Stomach (tissue), 9 donors: ENCODE measurements around the gene VMP1. TPM values are rescaled to one million over a fixed set of nuclear protein-coding genes. Genes with fewer than 3 reads are reported as not detected.
A peak's percentile ranks its signal among the peaks of the same experiment; 100 is the strongest.

Source experiments
- DNase-seq, 2 donors: peaks; one replicate each; pipeline versions ENCODE4 v3.0.0 to v3.0.0-alpha.2; 2013 to 2019
- H3K27ac ChIP-seq, 5 donors: fragments of 200-600 bp in 4 of 5; sonication (generic) in 4 of 5; one replicate each; pipeline ENCODE4 v1.5.1; 2013 to 2019; ENCODE audit warnings: mild to moderate bottlenecking in 1 of 5, moderate library complexity in 1 of 5
- H3K27me3 ChIP-seq, 3 donors: fragments of 200-600 bp; sonication (generic); one replicate each; pipeline ENCODE4 v1.5.1; 2017 to 2019; ENCODE audit warnings: mixed run types in 1 of 3
- H3K36me3 ChIP-seq, 4 donors: fragments of 200-600 bp; sonication (generic); 1 replicate in 3 of 4; 2 replicates in 1 of 4; pipeline ENCODE4 v1.5.1; 2016 to 2019
- H3K4me1 ChIP-seq, 4 donors: fragments of 200-600 bp; sonication (generic); one replicate each; pipeline ENCODE4 v1.5.1; 2016 to 2019
- H3K4me3 ChIP-seq, 4 donors: fragments of 200-600 bp; sonication (generic) in 3 of 4; one replicate each; pipeline ENCODE4 v1.5.1; 2016 to 2019; ENCODE audit warnings: mild to moderate bottlenecking in 1 of 4
- H3K9me3 ChIP-seq, 4 donors: fragments of 200-600 bp; sonication (generic); one replicate each; pipeline ENCODE4 v1.5.1; 2016 to 2019
- CTCF ChIP-seq, 7 experiments: fragments of 450-650 bp in 4 of 7; fragments of 200-600 bp in 3 of 7; sonication (generic) in 3 of 7; IDR thresholded peaks; one replicate each; pipeline ENCODE4 v1.5.1; 2016 to 2019; ENCODE audit warnings: antibody characterized with exemption in 7 of 7, control low read depth in 2 of 7, mild to moderate bottlenecking in 1 of 7
- EP300 ChIP-seq: sonication (generic); formaldehyde crosslinking; IDR thresholded peaks from one replicate; pipeline ENCODE4 v1.6.1; 2017; ENCODE audit warnings: antibody characterized with exemption
- POLR2A ChIP-seq, 4 donors: fragments of 450-650 bp; IDR thresholded peaks; one replicate each; pipeline ENCODE4 v1.6.1; 2016; ENCODE audit warnings: antibody characterized with exemption in 4 of 4, control low read depth in 2 of 4, mild to moderate bottlenecking in 1 of 4, moderate library complexity in 1 of 4
- POLR2AphosphoS5 ChIP-seq, 3 donors: sonication (generic); formaldehyde crosslinking; IDR thresholded peaks; one replicate each; pipeline ENCODE4 v1.6.1; 2016; ENCODE audit warnings: antibody characterized with exemption in 3 of 3
- WGBS, 5 donors: extraction: QIAGEN DNeasy Blood & Tissue Kit in 3 of 5; methylation state at CpG; one replicate each; pipeline versions ENCODE4 v1.1.5 to v1.1.7; 2013 to 2018; 5-methylcytosine and 5-hydroxymethylcytosine counted together
- intact Hi-C: fragments of 100-400 bp; cut with DNase I; formaldehyde crosslinking; loops from one replicate; pipeline ENCODE4 v1.15.1; 2023; ENCODE audit warnings: low total_unique reads
- polyA plus RNA-seq, 3 donors: library from polyadenylated mRNA; stranded (reverse); fragments of 200-250 nt; gene quantifications; one replicate each; pipeline ENCODE4 v1.2.3, GENCODE V29; 2013
- total RNA-seq, 5 donors: library from RNA; depleted of rRNA; stranded (reverse); fragments of >200 nt; gene quantifications; one replicate each; pipeline versions ENCODE4 v1.1.0 to v1.2.3, GENCODE V29; 2014 to 2016
- donor health status: healthy with polysubstance abuse.
- donor health status: Bipolar disorder and iron deficiency.
- donor health status: healthy.

VMP1 gene
- total and polyA plus RNA-seq, 8 donors, result 24.4 to 562 (median 155) TPM

GRCh38 chr17:59793205-59793604, 85.8 kb downstream of the VMP1 start:
- Histone ChIP-seq H3K4me3 (no peak overlapping the region), H3K27me3 (no peaks in the 10 kb centered on the region), H3K9me3 (no peaks in the 10 kb centered on the region), H3K36me3 (peaks cover 0 to 11% (median 4%) of the 10 kb centered on the region in 4 donors), H3K4me1 (peaks cover 1 to 32% (median 4%) of the 10 kb centered on the region in 4 donors), H3K27ac (no peak overlapping the region)
- TF ChIP-seq CTCF (IDR thresholded peaks at IDR 0.05) (no peak), POLR2A (IDR thresholded peaks at IDR 0.05) (no peak), EP300 (no peak), POLR2AphosphoS5 (IDR thresholded peaks at IDR 0.05) (no peak)
- intact Hi-C loops, result no loop called here
- WGBS, 5 donors, result 75 to 81% (median 77%) methylated on average over 6 of the region's 6 CpGs; no CpG with 5 or more reads in 2 of the 5 donors
- DNase-seq, result no peak

GRCh38 chr17:59796138-59796537, 88.7 kb downstream of the VMP1 start:
- Histone ChIP-seq H3K4me3 (no peak overlapping the region), H3K27me3 (no peaks in the 10 kb centered on the region), H3K36me3 (peaks cover 0 to 11% (median 4%) of the 10 kb centered on the region in 4 donors), H3K27ac (no peak overlapping the region), H3K4me1 (peaks cover 0 to 9% (median 0%) of the 10 kb centered on the region in 4 donors), H3K9me3 (no peaks in the 10 kb centered on the region)
- WGBS, 5 donors, result 88 to 96% (median 93%) methylated on average over 4 of the region's 4 CpGs
- TF ChIP-seq POLR2AphosphoS5 (IDR thresholded peaks at IDR 0.05), result no peak
- intact Hi-C loops, result no loop called here
- no peak for DNase-seq

- intact Hi-C loops, result no loop called here
- Histone ChIP-seq H3K4me3 (no peak overlapping the region), H3K27me3 (no peaks in the 10 kb centered on the region), H3K27ac (peak overlapping the region in 1 of 5 donors; percentile 34), H3K9me3 (no peaks in the 10 kb centered on the region), H3K36me3 (peaks cover 0 to 11% (median 4%) of the 10 kb centered on the region in 4 donors), H3K4me1 (peaks cover 0 to 14% (median under 1%) of the 10 kb centered on the region in 4 donors)
- TF ChIP-seq POLR2A (IDR thresholded peaks at IDR 0.05), result no peak
- no peak for TF ChIP-seq EP300
- 73 to 89% (median 83%) methylated on average over 2 of the region's 2 CpGs for WGBS, 5 donors
- DNase-seq, result no peak
Measured at GRCh38 chr17:59796785-59797205, 89.3 kb downstream of the VMP1 start.

- Histone ChIP-seq H3K4me3 (no peak overlapping the region), H3K36me3 (peaks cover 0 to 7% (median 4%) of the 10 kb centered on the region in 4 donors), H3K9me3 (no peaks in the 10 kb centered on the region), H3K4me1 (peaks cover 0 to 27% (median 7%) of the 10 kb centered on the region in 4 donors), H3K27me3 (no peaks in the 10 kb centered on the region), H3K27ac (peak overlapping the region in 1 of 5 donors; percentile 10)
- DNase-seq, result no peak
- 65 to 90% (median 86%) methylated on average over 4 of the region's 4 CpGs for WGBS, 5 donors
- intact Hi-C loops, result no loop called here
- TF ChIP-seq EP300, result no peak
- TF ChIP-seq POLR2AphosphoS5 (IDR thresholded peaks at IDR 0.05), result no peak
- TF ChIP-seq POLR2A (IDR thresholded peaks at IDR 0.05), result no peak
- TF ChIP-seq CTCF (IDR thresholded peaks at IDR 0.05), result no peak
Measured at GRCh38 chr17:59798111-59798510, 90.7 kb downstream of the VMP1 start.

GRCh38 chr17:59800530-59800942, 93.1 kb downstream of the VMP1 start:
- H3K36me3 ChIP-seq, result no peaks in the 10 kb centered on the region
- no peak overlapping the region for H3K4me3 ChIP-seq
- H3K9me3 ChIP-seq, result no peaks in the 10 kb centered on the region
- H3K27me3 ChIP-seq, result no peaks in the 10 kb centered on the region
- no peak overlapping the region for H3K27ac ChIP-seq
- DNase-seq, result no peak
- intact Hi-C loops, result no loop called here
- TF ChIP-seq EP300 (no peak), POLR2A (IDR thresholded peaks at IDR 0.05) (no peak), CTCF (IDR thresholded peaks at IDR 0.05) (no peak), POLR2AphosphoS5 (IDR thresholded peaks at IDR 0.05) (no peak)
- 90 to 97% (median 94%) methylated on average over 6 of the region's 6 CpGs for WGBS, 5 donors
- peaks cover 0 to 49% (median 7%) of the 10 kb centered on the region in 4 donors for H3K4me1 ChIP-seq
